GM10847 (cell line): ENCODE results near the gene KAT6B.

ENCODE experiments used
- POLR2A ChIP-seq: IDR thresholded peaks from 2 replicates; pipeline ENCODE4 v1.6.1; 2011; ENCODE audit not compliant: insufficient read length; ENCODE audit errors: extremely low read depth

Gene KAT6B

DNA sequence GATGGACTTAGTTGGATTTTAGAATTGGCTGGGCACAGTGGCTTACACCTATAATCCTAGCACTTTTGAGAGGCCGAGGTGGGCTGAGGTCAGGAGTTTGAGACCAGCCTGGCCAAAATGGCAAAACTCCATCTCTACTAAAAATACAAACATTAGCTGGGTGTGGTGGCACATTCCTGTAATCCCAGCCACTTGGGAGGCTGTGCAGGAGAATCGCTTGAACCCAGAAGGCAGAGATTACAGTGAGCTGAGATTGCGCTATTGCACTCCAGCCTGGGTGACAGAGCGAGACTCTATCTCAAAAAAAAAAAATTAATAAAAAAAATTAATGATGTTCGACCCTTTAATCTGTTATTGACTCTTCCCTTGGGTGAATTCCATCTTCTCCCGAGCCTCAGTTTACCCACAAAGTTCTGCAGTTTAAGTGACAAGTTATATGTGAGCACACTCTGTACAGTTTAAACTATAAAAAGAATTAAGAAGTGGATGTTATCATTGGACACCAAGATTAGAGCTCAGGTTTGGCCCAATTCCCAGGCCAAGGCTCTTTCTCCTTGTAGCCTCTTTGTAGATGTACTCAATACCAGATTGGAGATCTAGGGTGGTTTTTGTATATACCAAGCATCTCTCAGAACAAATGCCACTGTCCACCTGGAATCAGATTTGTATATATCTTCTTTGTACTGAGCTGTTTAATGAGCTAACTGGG is 15.0 kb downstream of the KAT6B start:
- no peak for TF ChIP-seq POLR2A

DNA sequence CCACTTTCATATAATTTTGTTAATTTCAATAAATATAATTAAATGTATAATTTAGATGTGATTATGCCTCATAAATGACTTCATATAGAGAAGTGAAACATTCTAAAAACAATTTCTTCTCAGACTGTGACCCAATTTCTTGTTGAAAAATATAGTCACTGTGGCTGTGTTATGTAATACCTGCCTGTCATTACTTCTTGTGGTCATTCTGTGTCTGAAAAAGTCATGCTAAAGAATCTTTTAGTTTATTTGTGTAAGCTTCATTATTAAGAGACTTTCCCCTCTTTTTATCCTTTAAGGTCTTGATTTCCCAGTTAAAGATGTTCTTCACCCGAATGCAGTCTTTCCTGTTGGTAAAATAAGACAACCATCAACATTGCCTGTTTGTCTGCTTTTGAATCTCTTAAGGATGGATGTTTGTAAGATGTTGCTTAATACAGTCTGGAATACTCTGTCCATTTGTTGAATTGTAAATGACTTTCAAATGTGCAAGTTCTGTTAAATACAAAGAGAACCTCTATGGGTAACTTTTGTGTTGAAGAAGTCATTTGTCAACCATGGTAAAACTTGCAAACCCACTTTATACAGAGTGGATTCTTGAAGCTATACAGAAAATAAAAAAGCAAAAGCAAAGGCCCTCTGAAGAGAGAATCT is 16.0 kb downstream of the KAT6B start:
- no peak for TF ChIP-seq POLR2A

DNA sequence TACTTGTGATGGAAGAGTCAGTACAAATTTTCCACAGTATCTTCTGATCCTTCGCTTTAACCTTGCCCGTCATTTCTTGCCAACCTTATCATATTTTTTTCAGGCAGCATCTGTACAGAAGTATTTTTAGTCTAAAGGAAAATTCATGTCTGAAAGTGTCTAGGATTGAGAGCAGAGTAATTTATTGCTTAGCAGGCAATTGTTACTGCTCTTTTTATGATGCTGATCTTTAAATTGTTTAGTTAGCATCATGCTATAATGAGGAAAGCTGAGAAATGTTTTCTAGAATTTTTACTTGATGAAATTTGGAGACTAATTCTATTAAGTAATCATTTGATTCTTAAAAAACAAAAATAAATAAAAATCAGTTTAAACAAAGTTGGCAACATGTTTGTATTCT is 20.6 kb downstream of the KAT6B start:
- TF ChIP-seq POLR2A: no peak

DNA sequence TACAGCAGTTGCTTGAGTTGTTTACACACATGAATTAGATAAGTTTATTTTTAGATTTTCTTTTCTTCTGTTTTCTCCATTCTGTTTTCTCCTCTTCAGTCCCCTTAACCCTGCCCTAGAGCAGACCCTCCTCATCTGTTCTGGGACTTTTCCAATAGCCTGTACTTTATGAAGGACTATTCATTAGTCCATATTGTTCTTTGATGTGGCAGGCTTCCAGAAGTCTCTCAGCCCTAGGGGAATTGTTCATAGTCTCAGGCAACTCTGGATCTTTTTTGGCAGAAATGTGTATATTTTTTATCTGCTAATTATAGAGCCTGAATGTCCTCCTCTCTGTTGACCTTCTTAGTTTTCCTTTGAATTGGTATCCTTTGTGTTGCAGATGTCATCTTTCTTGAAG is 25.4 kb downstream of the KAT6B start:
- no peak for TF ChIP-seq POLR2A

DNA sequence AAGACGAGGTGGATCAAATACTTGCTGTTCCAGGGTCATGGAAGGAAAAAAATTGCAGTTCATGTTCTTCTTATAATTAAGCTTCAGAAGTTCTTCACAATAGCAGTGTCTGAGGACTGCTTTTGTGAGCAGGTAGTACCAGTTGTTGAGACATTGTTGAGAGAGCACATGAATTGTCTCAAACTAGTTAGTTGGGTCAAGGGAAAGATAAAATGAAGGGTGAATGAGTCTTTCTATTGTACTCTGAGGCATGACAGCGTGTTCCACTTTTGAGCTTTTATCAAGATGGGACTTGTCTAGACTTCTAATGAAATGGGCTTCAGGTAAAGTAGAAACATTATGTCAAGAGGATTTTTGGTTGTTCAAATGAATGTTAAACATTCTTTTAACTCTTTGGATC is 26.0 kb downstream of the KAT6B start:
- no peak for TF ChIP-seq POLR2A

DNA sequence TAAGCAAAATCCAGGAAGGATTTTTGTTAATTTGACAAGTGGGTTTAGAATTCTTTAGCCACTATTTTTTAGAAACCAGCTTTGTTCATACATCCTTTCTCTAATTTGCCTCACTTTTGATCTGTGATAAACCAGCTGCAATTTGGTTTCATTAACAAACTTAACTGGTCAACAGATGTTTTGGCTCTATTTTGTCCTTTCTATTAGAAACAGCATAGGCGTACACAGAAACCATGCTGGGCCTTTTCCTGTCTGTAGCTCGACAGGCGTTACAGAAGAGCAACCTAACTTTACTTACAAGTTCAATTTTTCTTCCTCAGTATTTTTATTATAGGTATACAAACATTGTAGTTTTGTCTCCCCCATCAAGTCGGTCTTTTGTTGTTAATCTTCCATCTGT is 28.2 kb downstream of the KAT6B start:
- TF ChIP-seq POLR2A: no peak

DNA sequence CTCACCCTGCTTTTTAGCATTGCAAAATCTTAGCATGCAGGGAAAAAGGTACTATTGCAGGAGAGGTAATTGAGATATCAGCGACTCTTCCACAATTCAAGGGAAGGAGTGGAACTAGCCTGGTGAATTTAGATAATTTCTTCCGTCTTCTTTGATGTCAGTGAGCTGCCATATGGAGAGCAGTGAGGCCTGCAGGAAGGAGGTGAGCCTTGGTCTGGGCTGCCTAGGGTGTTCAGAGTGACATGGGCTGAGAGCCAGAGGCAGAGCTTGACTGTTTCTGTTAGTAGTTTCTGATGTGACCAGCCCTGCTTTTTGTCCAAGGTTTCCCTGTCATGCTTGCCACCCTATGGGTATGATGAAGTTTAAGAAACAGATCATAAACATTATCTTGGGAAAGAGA is 28.6 kb downstream of the KAT6B start:
- no peak for TF ChIP-seq POLR2A

DNA sequence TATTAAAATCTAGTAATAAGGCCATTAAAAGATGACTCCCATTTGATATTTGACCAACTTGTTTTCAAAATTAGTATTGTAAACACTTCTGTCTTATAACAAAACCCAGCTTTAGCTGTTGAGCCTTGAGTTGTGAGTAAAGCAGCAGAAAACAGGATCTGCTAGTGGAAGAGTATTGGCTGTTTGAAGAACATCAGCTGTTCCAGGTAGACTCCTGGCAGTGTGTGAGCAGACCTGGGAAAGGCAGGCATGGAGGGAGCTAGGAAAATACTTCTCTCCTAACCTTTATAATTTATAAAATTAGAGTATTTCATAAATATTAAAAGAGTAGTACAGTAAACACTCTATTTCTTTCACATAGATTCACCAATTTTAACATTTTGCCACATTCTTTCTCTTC is 29.0 kb downstream of the KAT6B start:
- no peak for TF ChIP-seq POLR2A

DNA sequence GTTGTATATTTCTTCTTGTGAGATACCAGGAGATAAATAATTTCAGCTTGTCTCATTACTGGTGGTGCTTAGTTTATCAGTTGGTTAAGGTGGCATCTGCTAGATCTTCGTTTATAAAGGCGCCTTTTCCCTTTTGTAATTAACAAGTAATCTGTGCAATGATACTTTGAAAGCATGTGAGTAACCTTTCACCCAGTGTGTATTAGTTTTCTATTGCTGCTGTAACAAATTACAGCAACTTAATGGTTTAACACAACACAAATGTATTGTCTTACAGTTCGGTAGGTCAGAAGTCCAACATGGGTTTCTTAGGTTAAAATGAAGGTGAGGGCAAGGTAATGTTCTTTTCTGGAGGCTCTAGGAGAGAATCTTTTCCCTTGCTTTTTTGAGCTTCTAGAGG is 30.5 kb downstream of the KAT6B start:
- no peak for TF ChIP-seq POLR2A

DNA sequence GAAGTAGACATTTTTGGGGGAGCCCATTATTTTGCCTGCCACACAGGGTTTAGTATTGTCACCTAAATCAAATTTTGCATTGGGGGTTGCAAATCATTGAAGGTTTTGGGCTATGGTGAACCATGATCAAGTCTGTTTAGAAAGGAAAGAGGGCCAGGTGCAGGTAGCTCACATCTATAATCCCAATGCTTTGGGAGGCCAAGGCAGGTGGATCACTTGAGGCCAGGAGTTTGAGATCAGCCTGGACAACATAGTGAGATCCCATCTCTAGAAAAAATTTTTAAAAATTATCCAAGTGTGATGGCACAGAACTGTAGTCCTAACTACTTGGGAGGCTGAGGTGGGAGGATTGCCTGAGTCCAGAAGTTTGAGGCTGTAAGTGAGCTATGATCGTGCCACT is 31.2 kb downstream of the KAT6B start:
- no peak for TF ChIP-seq POLR2A

DNA sequence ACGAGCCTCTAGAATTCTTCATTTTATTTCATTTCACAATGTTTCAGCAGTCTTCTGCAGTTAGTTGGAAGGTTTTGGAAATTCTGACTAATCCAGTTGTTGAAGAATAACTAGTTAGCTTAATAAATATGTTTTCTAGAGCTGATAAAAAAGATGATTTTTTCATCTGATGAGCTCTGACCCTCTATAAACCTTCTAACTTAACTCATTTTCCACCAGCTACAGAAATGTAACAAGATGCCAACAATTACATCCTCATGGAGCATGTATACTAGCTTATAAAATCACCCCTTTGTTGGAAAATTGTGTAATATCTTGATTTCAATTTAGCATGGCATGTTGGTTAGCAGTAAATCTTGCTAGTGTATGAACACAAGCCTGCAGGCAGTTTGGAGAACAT is 33.1 kb downstream of the KAT6B start:
- TF ChIP-seq POLR2A: no peak

DNA sequence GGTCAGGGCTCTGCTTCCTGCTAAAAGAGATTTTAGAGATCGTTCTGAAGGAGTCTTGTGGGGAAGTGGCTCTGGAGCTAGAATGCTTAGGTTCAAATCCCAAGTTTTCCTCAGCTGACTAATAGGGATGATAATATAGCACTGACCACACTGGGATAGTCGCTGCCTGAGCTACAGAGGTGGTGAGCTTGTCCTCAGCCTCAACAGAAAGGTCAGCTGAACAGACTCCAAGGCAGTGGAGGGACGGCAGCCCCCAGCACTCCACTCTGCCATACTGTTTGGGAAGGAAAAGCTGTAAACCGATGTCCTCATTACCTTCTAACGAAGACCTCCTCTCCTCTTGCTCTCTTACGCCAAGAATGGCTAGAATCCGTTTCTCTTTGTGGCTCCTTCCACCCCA is 36.2 kb downstream of the KAT6B start:
- no peak for TF ChIP-seq POLR2A

DNA sequence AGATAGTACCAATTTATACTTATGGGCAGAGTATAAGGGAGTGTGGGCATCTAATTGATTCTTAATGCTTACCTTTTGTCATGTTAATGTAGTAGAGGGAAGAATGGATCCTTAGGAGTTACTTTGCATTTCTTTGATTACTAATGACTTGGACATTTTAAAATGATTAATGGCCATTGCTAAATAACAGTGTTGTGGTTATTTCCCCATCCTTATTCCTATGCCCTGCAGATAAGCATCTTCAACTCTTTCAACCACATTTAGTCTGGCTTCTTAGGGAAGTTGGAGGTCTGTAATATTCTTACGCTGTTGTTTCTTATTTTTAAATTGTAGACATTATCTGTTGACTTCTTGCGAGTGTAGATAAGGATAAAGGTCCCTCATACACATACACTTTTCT is 37.2 kb downstream of the KAT6B start:
- no peak for TF ChIP-seq POLR2A

DNA sequence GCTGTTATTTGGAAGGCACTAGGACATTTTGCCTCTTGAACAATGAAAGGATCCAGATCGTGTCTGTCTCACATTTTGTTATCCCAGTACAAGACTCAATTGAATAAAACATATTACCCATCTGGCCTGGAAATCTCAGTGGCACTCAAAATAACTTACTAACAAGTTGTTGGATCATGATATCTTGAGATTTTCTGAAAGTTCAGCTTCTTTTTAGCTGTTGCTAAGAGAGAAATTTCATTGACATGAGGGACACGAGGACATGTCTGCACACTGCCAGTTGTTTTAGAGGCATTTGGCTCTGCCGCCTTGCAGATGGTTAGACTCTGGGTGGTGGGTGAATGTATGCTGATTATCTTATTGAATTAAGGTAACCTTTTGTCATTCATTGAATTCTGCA is 41.0 kb downstream of the KAT6B start:
- TF ChIP-seq POLR2A: no peak

DNA sequence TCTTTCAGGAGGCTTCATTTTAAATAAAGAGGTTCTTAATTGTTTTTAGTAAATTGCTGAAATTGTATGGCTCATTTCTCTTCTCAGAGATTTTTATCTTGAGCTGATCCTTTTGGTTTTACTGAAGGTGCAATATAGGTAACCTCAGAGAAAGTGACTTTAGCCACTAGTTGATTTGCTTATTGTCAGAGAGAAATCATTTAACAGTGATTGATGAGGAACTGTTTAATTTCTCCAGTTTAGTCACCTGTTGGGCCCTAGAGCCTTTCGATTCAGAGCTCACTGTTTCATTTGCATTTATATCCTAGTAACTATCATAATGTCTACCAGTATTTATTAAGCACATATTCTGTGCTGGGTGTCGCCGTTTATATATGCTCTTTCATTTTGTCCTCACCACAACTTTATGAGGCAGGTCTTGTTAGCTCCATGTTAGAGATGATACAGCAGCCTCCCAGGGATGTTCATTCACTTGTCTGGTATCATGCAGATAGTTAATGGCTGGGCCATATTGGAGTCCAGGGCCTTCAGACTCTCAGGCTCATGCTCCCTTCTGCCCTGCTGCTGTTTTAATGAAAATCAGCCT is 42.1 kb downstream of the KAT6B start:
- TF ChIP-seq POLR2A: no peak

DNA sequence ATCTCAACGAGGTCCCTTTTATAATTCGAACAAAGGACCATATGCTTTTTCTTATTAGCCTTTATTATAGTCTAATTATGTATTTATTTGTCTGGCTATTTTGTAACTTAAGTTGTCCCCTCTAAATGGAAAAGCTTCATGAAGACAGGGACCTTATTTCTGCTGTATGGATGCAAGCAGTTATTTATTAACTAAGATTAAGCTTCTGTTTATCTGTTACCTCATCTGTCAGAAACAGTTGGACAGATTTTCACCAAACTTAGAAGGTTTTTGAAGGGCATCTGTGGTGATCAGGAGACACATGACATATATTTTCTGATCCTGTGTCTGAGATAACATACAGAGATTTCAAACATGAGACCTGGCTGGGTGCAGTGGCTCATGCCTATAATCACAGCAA is 43.2 kb downstream of the KAT6B start:
- no peak for TF ChIP-seq POLR2A

DNA sequence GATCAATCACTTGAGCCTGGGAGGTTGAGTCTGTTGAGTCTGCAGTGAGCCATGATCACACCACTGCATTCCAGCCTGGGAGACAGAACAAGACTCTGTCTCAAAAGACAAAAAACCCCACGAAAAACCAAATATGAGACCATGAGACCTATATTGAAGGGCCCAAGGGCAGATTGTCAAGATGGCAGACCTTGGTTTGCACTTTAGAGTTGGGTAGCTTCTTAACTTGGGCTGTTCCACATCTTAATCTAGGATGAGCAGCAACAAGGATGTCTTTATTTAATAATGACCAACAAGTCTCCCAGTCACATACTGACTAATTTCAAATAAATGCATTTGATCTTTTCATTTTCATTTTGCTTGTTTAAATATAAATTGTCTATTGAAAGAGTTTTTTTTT is 43.8 kb downstream of the KAT6B start:
- TF ChIP-seq POLR2A: no peak
